Stomach (tissue), 9 donors: ENCODE data around the gene NPAS3. TPM values are rescaled to one million over a fixed set of nuclear protein-coding genes. Genes with fewer than 3 reads are reported as not detected.

Experiments used
- DNase-seq, 2 donors: peaks; one replicate each; pipeline versions ENCODE4 v3.0.0 to v3.0.0-alpha.2; 2013 to 2019
- H3K27ac ChIP-seq, 5 donors: fragments of 200-600 bp in 4 of 5; sonication (generic) in 4 of 5; one replicate each; pipeline ENCODE4 v1.5.1; 2013 to 2019; ENCODE audit warnings: mild to moderate bottlenecking in 1 of 5, moderate library complexity in 1 of 5
- H3K27me3 ChIP-seq, 3 donors: fragments of 200-600 bp; sonication (generic); one replicate each; pipeline ENCODE4 v1.5.1; 2017 to 2019; ENCODE audit warnings: mixed run types in 1 of 3
- H3K36me3 ChIP-seq, 4 donors: fragments of 200-600 bp; sonication (generic); 1 replicate in 3 of 4; 2 replicates in 1 of 4; pipeline ENCODE4 v1.5.1; 2016 to 2019
- H3K4me1 ChIP-seq, 4 donors: fragments of 200-600 bp; sonication (generic); one replicate each; pipeline ENCODE4 v1.5.1; 2016 to 2019
- H3K4me3 ChIP-seq, 4 donors: fragments of 200-600 bp; sonication (generic) in 3 of 4; one replicate each; pipeline ENCODE4 v1.5.1; 2016 to 2019; ENCODE audit warnings: mild to moderate bottlenecking in 1 of 4
- H3K9me3 ChIP-seq, 4 donors: fragments of 200-600 bp; sonication (generic); one replicate each; pipeline ENCODE4 v1.5.1; 2016 to 2019
- CTCF ChIP-seq, 7 experiments: fragments of 450-650 bp in 4 of 7; fragments of 200-600 bp in 3 of 7; sonication (generic) in 3 of 7; IDR thresholded peaks; one replicate each; pipeline ENCODE4 v1.5.1; 2016 to 2019; ENCODE audit warnings: antibody characterized with exemption in 7 of 7, control low read depth in 2 of 7, mild to moderate bottlenecking in 1 of 7
- EP300 ChIP-seq: sonication (generic); formaldehyde crosslinking; IDR thresholded peaks from one replicate; pipeline ENCODE4 v1.6.1; 2017; ENCODE audit warnings: antibody characterized with exemption
- POLR2A ChIP-seq, 4 donors: fragments of 450-650 bp; IDR thresholded peaks; one replicate each; pipeline ENCODE4 v1.6.1; 2016; ENCODE audit warnings: antibody characterized with exemption in 4 of 4, control low read depth in 2 of 4, mild to moderate bottlenecking in 1 of 4, moderate library complexity in 1 of 4
- POLR2AphosphoS5 ChIP-seq, 3 donors: sonication (generic); formaldehyde crosslinking; IDR thresholded peaks; one replicate each; pipeline ENCODE4 v1.6.1; 2016; ENCODE audit warnings: antibody characterized with exemption in 3 of 3
- WGBS, 5 donors: extraction: QIAGEN DNeasy Blood & Tissue Kit in 3 of 5; methylation state at CpG; one replicate each; pipeline versions ENCODE4 v1.1.5 to v1.1.7; 2013 to 2018; 5-methylcytosine and 5-hydroxymethylcytosine counted together
- intact Hi-C: fragments of 100-400 bp; cut with DNase I; formaldehyde crosslinking; loops from one replicate; pipeline ENCODE4 v1.15.1; 2023; ENCODE audit warnings: low total_unique reads
- polyA plus RNA-seq, 3 donors: library from polyadenylated mRNA; stranded (reverse); fragments of 200-250 nt; gene quantifications; one replicate each; pipeline ENCODE4 v1.2.3, GENCODE V29; 2013
- total RNA-seq, 5 donors: library from RNA; depleted of rRNA; stranded (reverse); fragments of >200 nt; gene quantifications; one replicate each; pipeline versions ENCODE4 v1.1.0 to v1.2.3, GENCODE V29; 2014 to 2016
- donor health status: healthy with polysubstance abuse.
- donor health status: Bipolar disorder and iron deficiency.
- donor health status: healthy.

NPAS3 gene
- total and polyA plus RNA-seq, 8 donors = under 0.01 to 7.9 (median 0.76) TPM; not detected in 1

GRCh38 chr14:33110737-33111443, 172.2 kb downstream of the NPAS3 start:
- no peaks in the 10 kb centered on the region for H3K36me3 ChIP-seq
- H3K9me3 ChIP-seq = no peaks in the 10 kb centered on the region
- 65 to 73% (median 71%) methylated on average over 8 of the region's 8 CpGs for WGBS, 5 donors
- H3K4me1 ChIP-seq = no peaks in the 10 kb centered on the region
- TF ChIP-seq POLR2AphosphoS5 (IDR thresholded peaks at IDR 0.05) (no peak), CTCF (IDR thresholded peaks at IDR 0.05) (no peak), POLR2A (IDR thresholded peaks at IDR 0.05) (no peak), EP300 (no peak)
- no peak overlapping the region for H3K27ac ChIP-seq
- no peak overlapping the region for H3K4me3 ChIP-seq
- DNase-seq = peak in 1 of 2 donors; percentile 8
- intact Hi-C loops = no loop called here
- no peaks in the 10 kb centered on the region for H3K27me3 ChIP-seq

GRCh38 chr14:33114331-33114730, 175.7 kb downstream of the NPAS3 start:
- TF ChIP-seq POLR2AphosphoS5 (IDR thresholded peaks at IDR 0.05) (no peak), CTCF (IDR thresholded peaks at IDR 0.05) (no peak), EP300 (no peak), POLR2A (IDR thresholded peaks at IDR 0.05) (no peak)

GRCh38 chr14:33118668-33119067, 180.0 kb downstream of the NPAS3 start:
- WGBS, 5 donors = 10 to 22% (median 14%) methylated on average over 1 of the region's 1 CpG
- intact Hi-C loops = no loop called here

More at GRCh38 chr14:33114331-33114730, 175.7 kb downstream of the NPAS3 start:
- 71 to 89% (median 85%) methylated on average over 3 of the region's 3 CpGs for WGBS, 5 donors
- no peak for DNase-seq
- H3K27me3 ChIP-seq = no peaks in the 10 kb centered on the region
- intact Hi-C loops = no loop called here
- no peaks in the 10 kb centered on the region for H3K4me1 ChIP-seq
- H3K9me3 ChIP-seq = no peaks in the 10 kb centered on the region
- no peak overlapping the region for H3K4me3 ChIP-seq
- H3K27ac ChIP-seq = no peak overlapping the region
- H3K36me3 ChIP-seq = no peaks in the 10 kb centered on the region

GRCh38 chr14:33120341-33120740, 181.7 kb downstream of the NPAS3 start:
- H3K4me1 ChIP-seq = no peaks in the 10 kb centered on the region
- no peak overlapping the region for H3K27ac ChIP-seq
- H3K4me3 ChIP-seq = no peak overlapping the region
- DNase-seq = no peak
- H3K27me3 ChIP-seq = no peaks in the 10 kb centered on the region
- no peaks in the 10 kb centered on the region for H3K36me3 ChIP-seq
- WGBS, 5 donors = 62 to 87% (median 70%) methylated on average over 3 of the region's 3 CpGs
- no peaks in the 10 kb centered on the region for H3K9me3 ChIP-seq
- intact Hi-C loops = no loop called here
- no peak for TF ChIP-seq POLR2AphosphoS5 (IDR thresholded peaks at IDR 0.05)
- TF ChIP-seq CTCF (IDR thresholded peaks at IDR 0.05) = no peak
- TF ChIP-seq POLR2A (IDR thresholded peaks at IDR 0.05) = no peak
- no peak for TF ChIP-seq EP300

More at GRCh38 chr14:33118668-33119067, 180.0 kb downstream of the NPAS3 start:
- H3K9me3 ChIP-seq = no peaks in the 10 kb centered on the region
- TF ChIP-seq POLR2AphosphoS5 (IDR thresholded peaks at IDR 0.05) (no peak), EP300 (no peak), CTCF (IDR thresholded peaks at IDR 0.05) (no peak), POLR2A (IDR thresholded peaks at IDR 0.05) (no peak)
- no peaks in the 10 kb centered on the region for H3K4me1 ChIP-seq
- H3K27ac ChIP-seq = no peak overlapping the region
- peak in 1 of 2 donors; percentile 75 for DNase-seq
- H3K36me3 ChIP-seq = no peaks in the 10 kb centered on the region
- H3K4me3 ChIP-seq = no peak overlapping the region
- no peaks in the 10 kb centered on the region for H3K27me3 ChIP-seq
